HCT116 (cell line): Measurements from ENCODE around the gene AAMDC.
"Not testable (repeated sequence)": the region's sequence is repeated elsewhere in the genome, so short reads cannot be mapped to it uniquely, and the experiment has no call there.

Experiments
- ATF3 ChIP-seq: IDR thresholded peaks from 2 replicates; pipeline ENCODE4 v1.6.1; 2012
- CTCF ChIP-seq, 3 experiments: fragments of 200-600 bp in 1 of 3; sonication (generic) in 1 of 3; IDR thresholded peaks in 2 of 3; conservative IDR thresholded peaks in 1 of 3; 2 replicates each; pipeline ENCODE4 v1.5.1; 2012 to 2017; ENCODE audit warnings: low read depth in 2 of 3, low read length in 2 of 3, antibody characterized with exemption in 1 of 3, borderline replicate concordance in 1 of 3, control low read depth in 1 of 3, mild to moderate bottlenecking in 1 of 3, mixed read lengths in 1 of 3, mixed run types in 1 of 3, moderate library complexity in 1 of 3; ENCODE audit not compliant: insufficient read depth in 1 of 3
- EZH2 ChIP-seq: fragments of 200-600 bp; sonication (generic); IDR thresholded peaks from 2 replicates; pipeline ENCODE4 v1.6.1; 2017; ENCODE audit warnings: antibody characterized with exemption, mixed run types
- POLR2AphosphoS5 ChIP-seq: IDR thresholded peaks from 2 replicates; pipeline ENCODE4 v1.6.1; 2011; ENCODE audit warnings: mild to moderate bottlenecking, low read depth, low read length, moderate library complexity
- REST ChIP-seq: IDR thresholded peaks from 2 replicates; pipeline ENCODE4 v1.6.1; 2012; ENCODE audit warnings: low read depth
- SIN3A ChIP-seq: IDR thresholded peaks from 2 replicates; pipeline ENCODE4 v1.6.1; 2012; ENCODE audit warnings: low read depth

- TF ChIP-seq CTCF (IDR thresholded peaks at IDR 0.05 in 2 of 3, conservative IDR thresholded peaks at IDR 0.05 in 1 of 3; ENCODE audit: borderline replicate concordance in 1 of 3, insufficient read depth in 1 of 3, low read depth in 2 of 3, low read length in 2 of 3); POLR2AphosphoS5; SIN3A; ATF3; EZH2; REST: not testable (repeated sequence)
Observed at GRCh38 chr11:77914307-77914791, 93.4 kb downstream of the AAMDC start.
